GM21825 (cell line): ENCODE data around the gene FAM47E.
"Not testable (repeated sequence)": the region's sequence is repeated elsewhere in the genome, so short reads cannot be mapped to it uniquely, and the experiment has no call there.

Experiments used
- ATAC-seq: cut with Tn5 transposase; IDR thresholded peaks from one replicate; pipeline ENCODE4 v1.9.1; 2021; ENCODE audit warnings: mild to moderate bottlenecking, moderate library complexity; ENCODE audit not compliant: unreplicated experiment

The FAM47E gene

DNA sequence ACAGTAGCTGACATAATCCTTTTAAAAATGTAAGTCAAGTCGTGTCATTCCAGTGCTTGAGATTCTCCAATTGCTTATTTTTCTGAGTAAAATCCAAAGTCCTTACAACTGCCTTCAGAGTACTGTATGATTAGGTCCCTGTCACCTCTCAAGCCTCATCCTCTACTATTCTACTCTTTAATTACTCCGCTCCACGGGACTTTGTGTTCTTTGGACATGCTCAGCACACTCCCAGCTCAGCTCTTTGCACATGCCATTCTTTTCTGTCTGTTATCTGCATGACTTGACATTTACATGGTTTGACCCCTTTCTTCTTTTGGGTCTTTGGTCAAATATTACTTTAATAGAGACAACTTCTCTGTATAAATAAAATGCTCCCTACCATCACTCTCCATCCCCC lies 15.1 kb downstream of the FAM47E start:
- ATAC-seq, result no peak

GRCh38 chr4:76267811-76268210 lies 16.3 kb downstream of the FAM47E start:
- no peak for ATAC-seq

GRCh38 chr4:76270244-76271175 lies 19.0 kb downstream of the FAM47E start:
- ATAC-seq, result no peak

DNA sequence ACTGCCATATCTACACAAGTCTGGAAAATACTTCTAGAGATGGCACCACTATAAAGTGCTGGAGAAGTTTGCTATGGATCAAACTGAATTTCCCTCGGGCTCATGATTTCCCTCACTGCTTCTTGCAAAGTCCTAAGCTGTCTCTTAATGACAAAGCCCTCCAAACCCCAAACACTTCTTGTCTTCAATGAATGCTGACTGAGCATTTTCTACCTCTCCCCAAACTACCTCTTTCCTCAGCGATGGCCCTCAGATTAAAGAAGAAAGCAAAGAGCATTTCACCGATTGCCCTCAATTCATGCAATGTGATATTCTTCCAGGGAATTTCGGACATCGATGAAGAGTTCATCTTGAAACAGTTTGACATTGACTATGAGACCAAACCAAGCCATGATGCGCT lies 19.7 kb downstream of the FAM47E start:
- ATAC-seq, result no peak

DNA sequence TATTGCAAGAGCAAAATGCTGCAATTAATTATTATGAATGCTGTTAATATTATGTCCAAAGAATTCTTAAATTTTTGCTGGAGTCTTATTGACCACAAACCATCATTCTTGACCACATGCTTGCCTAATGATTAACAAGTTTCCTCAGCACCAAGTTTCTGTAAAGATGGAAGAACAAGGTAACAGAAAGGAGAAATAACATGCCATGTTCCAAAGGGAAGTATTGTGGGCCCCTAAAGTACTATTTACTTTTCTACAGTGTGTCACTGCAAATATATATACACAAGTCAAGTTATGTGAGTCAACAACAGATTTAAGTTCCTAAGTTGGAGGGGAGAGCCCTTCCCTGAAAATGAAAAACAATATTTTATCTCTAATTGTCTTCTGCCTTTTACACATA lies 20.6 kb downstream of the FAM47E start:
- no peak for ATAC-seq

GRCh38 chr4:76272582-76272981 lies 21.1 kb downstream of the FAM47E start:
- no peak for ATAC-seq

DNA sequence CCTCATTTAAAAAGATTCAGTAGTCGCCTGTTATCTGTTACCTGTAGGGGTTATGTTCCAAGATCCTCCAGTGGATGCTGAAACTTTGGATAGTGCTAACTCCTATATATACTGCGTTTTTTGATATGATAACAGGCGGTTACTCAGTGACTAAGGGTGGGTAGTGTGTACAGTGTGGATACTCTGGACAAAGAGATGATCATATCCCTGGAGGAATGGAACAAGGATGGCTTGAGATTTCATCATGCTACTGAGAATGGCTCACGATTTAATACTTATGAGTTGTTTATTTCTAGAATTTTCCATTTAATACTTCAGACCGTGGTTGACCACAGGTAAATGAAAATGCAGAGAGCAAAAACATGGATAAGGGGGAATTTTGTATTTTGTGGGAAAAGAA lies 21.5 kb downstream of the FAM47E start:
- ATAC-seq, result no peak

DNA sequence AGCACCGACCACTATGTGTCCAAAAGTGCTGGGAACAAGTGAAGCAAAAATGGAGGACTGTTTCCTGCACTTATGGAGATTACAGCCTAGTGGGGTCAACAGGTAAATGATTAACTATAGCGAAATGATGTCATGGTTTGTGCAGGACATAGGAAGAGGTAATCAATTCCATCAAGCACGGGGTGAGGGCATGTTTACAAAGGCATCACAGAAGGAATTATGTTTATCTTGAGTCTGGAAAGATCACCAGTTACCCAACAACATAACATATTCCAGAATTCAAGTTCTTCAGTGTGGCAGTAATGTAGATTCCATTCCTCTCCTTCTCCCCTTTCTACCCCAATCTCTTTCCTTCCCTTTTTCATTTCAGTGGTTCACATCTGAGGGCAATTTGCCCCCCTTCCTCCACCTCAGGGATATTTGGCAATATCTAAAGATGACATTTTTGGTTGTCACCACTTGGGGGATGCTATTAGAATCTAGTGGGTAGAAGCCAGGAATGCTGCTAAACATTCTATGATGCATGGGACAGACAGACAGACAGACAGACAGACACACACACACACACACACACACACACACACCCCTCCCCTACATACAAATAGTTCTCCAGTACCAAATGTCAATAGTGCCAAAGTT lies 24.1 kb downstream of the FAM47E start:
- ATAC-seq, result no peak

- ATAC-seq, result no peak
Observed at GRCh38 chr4:76276813-76277212, 25.3 kb downstream of the FAM47E start.

DNA sequence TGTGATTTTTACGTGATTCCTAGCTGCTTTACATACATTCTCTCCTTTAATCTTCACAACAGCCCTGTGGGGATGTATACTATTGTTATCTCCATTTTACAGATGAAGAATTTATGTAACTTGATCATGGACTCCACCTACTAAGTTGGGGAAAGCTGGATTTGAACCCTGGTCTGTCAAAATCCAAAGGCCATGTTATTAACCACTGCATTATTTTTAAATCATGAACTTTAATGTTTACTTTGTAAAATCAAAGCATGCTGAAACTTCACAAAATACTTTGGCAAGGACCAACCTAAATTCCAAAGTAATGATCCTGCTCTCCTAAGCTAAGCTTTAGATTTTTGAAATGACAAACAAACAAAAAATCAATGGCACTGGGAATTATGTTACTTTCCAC lies 26.1 kb downstream of the FAM47E start:
- ATAC-seq, result no peak

GRCh38 chr4:76278583-76278982 lies 27.1 kb downstream of the FAM47E start:
- no peak for ATAC-seq

- ATAC-seq, result no peak
Observed at GRCh38 chr4:76279462-76279861, 27.9 kb downstream of the FAM47E start.

DNA sequence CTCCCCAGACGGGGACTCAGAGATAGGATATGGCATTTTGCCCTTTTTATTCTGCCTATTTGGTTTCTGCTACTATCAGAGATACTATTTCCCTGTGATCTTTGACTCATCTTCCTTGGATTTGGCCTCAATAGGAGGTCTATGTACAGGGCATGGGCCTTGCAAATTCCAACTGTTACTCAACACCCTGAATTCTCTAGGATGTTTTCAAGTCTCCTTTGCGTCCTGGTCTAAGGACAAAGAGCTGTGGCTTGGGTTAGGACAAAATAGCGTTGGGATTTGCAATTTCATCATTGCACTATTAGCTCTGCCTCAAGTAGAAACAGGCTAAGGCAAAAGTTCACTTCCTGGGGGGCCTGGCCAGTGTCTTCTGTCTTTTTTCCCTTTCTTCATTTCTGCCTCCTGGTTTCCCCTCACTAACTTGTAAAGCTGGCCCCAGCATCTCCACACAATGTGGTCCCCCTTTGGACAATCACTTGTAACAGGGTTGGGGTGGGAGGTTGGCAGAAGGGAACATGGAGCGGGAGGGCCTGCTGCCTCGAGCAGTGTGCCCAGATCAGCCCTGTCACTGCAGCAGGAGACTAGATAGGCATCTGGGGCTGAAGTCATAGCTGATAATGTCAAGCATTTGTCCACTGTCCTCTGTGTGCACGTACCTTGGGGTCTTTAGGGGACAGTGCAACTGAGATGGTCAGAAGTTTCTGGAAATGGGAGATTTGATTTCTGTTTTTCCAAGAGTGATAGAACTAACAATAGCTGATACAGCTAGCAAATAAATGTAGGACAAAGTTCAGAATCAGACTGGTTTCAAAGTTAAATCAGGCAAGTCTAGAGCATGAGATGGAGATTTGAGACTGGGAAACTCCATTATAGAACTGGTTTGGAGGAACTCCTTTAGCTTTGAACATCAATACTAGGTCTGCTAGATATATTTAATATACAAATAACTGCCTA lies 29.2 kb downstream of the FAM47E start:
- no peak for ATAC-seq

DNA sequence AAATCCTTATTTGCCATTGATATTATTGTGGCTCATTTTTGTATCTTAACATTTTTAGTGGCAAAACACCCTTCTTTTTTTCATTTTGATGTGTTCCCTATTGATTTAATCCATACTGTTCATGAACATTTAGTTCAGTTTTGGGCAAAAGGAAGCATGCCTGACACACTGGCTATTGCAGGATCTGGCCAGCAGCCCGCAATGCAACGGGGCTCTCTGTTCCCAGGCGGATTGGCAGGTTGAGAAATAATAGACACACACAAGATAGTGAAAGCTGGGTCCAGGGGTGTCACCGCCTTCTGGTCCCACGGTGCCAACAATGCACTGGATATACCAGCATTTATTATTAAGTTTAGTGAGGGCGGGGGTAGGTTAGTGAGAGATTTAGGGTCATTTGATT lies 30.1 kb downstream of the FAM47E start:
- ATAC-seq, result not testable (repeated sequence)

GRCh38 chr4:76282941-76283689 lies 31.6 kb downstream of the FAM47E start:
- no peak for ATAC-seq

DNA sequence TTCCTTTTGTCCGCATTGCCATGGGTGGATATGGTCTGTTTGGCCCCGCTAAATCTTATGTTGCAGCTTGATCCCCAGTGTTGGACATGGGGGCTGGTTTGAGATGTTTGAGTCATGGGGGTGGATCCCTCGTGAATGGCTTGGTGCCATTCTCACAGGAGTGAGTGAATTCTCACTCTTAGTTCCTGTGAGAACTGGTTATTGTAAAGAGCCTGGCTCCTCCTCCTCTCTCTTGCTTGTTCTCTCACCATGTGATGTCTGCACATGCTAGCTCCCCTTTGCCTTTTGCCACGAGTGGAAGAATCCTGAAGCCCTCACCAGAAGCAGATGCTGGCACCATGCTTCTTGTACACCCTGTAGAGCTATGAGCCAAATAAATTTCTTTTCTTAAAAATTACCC lies 32.4 kb downstream of the FAM47E start:
- no peak for ATAC-seq

DNA sequence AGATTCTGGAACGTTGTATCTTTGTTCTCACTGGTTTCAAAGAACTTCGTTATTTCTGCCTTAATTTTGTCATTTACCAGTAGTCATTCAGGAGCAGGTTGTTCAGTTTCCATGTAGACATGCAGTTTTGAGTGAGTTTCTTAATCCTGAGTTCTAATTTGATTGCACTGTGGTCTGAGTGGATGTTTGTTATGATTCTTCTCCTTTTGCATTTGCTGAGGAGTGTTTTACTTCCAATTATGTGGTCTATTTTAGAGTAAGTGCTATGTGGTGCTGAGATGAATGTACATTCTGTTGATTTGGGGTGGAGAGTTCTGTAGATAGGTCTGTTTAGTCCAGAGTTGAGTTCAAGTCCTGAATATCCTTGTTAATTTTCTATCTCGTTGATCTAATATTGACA lies 36.3 kb downstream of the FAM47E start:
- ATAC-seq, result not testable (repeated sequence)

- no peak for ATAC-seq
Observed at GRCh38 chr4:76292730-76293129, 41.2 kb downstream of the FAM47E start.

DNA sequence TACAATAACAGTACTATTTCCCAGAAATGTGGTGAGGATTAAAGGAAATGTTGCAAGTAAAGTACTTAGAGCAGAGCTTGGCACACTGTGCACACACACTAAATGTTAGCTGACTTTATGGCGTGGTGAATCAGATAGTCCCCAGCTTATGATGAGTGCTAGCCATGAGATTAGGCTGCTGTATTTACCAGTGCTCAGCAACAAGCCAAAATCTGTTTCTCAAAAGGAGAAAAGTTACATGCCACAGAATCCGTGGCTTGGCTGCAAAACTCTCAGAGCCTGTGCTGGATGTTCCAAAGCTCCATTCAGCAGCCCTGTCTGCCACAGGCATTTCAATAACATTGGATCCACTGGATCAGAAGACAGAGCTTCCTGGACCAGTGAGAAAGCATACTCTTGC lies 42.3 kb downstream of the FAM47E start:
- ATAC-seq, result no peak

DNA sequence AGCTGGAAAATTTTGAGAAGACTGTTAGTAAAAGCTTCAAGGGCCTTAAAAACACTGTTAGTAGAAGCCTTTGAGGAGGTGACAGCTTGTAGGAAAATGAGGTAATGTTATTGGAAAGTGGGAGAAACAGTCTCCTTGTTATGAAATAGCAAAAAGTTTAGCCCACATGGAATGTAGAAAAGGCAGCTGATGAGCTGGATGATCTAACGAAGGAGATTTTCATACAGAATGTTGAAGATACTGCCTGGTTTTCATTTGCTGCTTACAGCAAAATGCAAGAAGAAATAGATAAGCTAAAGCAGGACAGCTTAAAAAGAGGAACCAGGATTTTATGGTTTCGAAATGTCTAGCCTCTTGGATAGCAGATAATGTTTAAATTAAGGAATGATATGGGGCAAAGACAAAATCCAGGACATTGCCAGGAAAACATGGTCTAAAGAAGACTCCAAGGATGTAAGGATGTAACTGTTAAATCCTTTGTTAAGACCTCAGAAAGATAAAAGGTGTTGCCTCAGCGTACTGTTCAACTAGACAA lies 44.8 kb downstream of the FAM47E start:
- ATAC-seq, result no peak
